Measurements from ENCODE around the gene REM1.
"Not testable (repeated sequence)": the region's sequence is repeated elsewhere in the genome, so short reads cannot be mapped to it uniquely, and the experiment has no call there.

REM1 gene

DNA sequence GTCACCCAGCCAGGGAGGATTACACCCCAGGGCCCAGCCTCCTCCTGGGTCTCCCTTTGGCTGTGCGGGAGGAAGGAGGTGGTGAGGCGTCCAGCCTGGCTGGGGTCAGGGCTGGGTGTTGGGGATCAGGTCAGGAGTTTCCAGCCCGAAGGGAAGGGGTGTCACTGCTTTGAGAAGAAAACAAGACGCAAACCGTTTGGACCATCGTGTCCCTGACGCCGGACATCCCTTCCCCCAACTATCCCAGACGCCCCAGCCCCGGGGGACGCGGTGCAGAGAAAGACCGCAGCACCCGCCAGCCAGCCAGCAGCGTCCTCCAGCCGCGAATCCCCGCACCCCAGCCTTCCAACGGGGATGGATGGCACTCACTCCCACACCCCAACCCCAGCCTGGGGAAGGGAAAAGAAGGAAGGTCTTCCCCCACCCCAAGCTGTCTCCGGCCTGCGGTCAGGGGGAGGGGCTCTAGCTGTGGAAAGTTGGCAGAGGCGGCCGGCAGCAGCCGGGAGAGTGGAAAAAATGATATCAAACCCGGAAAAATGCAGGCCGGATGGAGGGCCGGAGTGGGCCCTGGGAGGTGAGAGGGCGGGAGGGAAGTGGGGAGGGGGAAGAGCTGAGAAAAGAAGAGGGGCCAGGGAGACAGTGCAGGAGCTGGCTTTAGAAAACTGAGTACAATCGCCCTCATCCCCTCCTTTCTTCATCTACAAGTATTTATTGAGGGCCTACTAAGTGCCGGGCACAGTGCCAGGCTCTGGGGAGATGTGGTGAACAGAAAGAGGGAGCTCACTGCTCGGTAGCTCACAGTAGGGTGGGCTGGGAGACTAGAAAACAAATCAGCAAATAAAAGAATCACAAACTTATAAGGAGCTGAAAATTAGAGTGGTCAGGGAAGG, 10.6 kb downstream of the REM1 start:
- DNase-seq (ENCODE audit: low read depth): no peak

DNA sequence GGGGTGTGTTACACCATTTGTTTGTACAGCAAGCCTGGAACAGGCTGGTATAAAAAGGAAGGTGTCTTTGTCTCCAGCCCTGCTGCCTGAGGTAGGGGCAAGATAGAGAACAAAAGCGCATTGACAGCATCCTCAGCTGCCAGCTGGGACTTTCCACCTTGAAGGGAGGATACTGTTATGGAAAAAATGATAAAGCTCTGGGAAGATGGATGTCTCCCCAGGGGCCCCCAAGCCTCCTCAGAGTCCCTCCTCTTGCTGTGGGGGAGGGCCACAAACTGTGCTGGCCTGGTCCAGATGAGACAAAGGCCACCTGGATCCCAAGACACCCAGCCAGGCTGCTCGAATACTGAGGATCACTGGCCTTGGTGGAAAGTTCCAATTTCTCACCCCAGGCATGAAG, 13.0 kb downstream of the REM1 start:
- DNase-seq (ENCODE audit: low read depth): no peak

DNA sequence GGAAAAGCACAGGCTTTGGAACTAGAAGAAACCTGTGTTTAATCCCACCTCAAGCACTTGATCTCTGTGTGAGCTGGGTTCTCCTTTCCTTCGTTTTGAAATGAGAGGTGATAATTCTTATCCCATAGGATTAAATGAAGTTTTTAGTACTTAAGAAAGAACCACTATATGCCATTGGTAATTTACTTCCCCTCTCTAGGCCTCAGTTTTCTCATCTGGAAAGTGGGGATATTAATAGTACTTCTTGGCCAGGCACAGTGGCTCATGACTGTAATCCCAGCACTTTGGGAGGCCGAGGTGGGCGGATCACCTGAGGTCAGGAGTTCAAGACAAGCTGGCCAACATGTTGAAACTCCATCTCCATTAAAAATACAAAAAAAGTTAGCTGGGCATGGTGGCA, 14.1 kb downstream of the REM1 start:
- DNase-seq (ENCODE audit: low read depth): no peak

DNA sequence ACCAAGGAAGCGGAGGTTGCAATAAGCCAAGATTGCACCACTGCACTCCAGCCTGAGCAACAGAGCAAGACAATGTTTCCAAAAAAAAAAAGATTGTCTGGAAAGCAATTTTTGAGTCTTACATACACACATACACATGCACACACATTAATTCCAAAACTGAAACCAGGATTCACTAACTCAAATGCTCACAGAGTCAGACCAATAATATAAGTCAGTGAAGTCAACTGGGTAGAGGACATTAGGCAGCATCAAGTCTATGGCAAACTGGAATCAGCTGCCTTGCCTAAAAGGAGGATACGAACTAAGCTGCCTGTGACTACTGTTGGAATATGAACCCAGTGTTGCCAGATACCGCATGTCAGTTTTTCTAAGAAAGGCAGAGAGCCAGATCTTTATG, 15.7 kb downstream of the REM1 start:
- DNase-seq (ENCODE audit: low read depth): no peak

DNA sequence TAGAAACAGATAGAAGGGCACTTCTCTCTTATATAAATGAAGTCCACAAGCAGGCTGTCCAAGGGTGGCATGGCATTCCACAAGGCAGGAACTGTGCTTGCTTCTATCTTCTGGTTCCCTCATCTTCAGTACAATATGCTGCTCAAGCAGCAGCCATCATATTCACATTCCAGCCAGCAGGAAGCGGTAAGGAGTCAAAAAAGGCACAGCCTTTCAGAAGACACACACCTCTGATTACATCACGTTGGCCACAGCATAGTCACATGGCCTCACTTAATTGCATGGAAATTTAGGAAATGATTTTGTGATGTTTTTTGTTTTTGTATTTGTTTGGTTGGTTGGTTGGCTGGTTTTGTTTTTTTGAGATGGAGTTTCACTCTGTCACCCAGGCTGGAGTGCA, 19.0 kb downstream of the REM1 start:
- no peak for DNase-seq (ENCODE audit: low read depth)

DNA sequence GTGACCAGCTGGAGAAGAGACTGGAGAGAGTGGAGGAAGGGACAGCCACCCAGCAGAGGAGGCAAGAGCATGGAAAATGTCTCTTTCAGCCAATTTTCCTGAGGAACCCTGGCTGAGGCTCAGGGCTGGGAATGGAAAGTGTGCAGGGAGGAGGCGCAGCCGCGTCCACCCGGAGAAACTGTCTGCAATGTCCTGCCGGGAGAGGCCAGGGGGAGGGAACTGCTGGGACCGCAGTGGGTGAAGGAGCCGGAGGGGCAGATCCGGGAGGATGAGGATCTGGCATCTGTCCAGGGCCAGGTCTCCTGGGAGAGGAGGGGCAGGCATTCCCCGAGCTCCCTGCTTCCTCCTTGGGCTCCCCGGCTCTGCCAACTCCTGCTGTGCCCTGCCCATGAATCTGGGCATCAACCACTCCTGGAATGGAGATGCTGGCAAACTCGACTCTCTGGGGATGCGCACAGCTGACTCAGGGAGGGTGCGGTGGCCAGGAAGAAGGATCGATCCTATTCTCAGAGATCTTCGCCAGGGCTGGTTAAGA, 21.7 kb downstream of the REM1 start:
- DNase-seq (ENCODE audit: low read depth): no peak

DNA sequence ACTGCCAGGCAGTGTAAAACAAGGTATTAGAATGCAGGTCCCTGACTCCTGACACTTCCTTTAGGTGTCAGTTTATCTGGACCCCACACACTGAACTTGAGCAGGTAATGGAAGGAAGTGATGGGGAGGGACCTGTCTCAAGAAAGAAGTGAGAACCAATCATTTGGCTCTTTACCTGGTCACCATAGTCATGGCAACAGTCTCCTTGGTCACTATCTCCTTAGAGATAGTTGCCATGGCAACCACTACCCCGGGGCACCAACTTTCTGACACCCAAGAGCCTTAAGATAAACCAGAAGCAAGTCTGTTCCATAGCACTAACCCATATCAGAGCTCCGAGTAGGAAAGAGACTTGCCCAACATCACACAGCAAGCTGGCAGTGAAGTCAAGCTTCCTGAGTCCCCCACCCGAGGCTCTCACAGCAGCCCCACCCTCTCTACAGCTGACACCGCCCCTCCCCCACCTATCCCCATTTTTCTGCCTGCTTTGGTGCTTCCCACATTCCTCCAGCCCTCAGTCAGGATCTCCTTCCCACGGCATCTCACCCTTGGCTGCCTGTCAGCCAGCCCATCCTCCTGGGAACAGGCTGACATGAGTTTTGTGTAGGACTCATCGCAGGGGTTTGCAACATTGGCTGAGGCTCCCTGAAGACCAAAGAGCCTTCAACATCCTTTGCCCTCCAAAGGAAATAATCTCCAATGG, 22.9 kb downstream of the REM1 start:
- no peak for DNase-seq (ENCODE audit: low read depth)

DNA sequence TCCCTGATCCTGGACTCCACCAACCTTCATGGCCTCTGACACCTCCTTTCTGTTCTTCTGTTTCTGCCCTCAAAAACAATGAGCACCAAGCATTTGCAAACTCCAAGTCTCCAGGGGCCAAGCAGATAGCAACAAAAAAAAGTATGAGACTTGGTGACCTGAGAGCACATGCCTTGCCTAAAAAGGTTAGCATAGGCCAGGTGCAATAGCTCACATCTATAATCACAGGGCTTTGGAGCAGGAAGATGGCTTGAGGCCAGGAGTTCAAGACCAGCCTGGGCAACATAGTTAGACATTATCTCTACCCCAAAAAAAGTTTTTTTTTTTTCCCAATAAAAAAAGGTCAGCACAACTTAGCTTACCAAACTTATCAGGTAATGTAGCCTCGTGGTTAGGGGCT, 25.4 kb downstream of the REM1 start:
- DNase-seq (ENCODE audit: low read depth): no peak

DNA sequence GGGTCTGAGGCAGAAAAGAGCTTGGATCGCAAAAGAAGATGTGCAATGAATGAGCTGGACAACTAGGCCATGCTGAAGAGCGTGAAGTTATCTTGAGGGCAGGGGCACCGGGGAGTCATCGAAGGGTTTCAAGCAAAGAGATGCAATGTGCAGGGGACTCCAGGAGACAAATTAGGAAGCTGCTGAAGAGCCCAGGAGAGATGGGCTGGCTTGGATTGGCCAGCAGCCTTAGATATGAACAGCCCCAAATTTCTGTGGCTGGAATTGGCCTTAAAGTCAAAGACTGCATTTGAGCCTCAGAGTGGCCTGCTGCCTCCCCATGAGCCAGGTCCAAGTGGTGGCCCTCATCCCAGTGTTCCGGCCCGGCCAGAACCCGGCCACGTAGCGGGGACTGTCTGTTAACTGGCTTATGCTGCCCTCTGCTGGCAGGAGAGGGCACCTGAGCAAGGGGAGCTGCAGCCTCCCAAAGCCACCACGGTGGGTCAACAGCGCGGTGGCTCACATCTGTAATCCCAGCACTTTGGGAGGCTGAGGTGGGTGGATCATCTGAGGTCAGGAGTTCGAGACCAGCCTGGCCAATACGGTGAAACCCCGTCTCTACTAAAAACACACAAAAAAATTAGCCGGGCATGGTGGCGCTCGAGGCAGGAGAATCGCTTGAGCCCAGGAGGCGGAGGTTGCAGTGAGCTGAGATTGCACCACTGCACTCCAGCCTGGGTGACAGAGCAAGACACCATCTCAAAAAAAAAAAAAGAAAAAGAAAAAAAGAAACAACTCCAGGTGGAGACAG, 28.0 kb downstream of the REM1 start:
- DNase-seq (ENCODE audit: low read depth): peak; percentile 72

DNA sequence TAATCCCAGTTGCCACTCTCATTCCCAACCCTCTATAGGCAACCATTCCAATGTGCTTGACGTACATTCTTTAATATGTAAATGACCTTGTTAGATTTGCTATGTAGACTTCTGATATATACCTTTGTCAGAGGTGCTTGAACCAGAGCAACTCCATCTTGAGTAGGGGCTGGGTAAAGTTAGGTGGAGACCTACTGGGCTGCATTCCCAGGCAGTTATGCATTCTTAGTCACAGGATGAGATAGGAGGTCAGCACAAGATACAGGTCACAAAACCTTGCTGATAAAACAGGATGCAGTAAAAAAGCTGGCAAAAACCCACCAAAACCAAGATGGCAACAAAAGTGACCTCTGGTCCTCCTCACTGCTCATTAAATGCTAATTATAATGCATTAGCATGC, 30.8 kb downstream of the REM1 start:
- no peak for DNase-seq (ENCODE audit: low read depth)

DNA sequence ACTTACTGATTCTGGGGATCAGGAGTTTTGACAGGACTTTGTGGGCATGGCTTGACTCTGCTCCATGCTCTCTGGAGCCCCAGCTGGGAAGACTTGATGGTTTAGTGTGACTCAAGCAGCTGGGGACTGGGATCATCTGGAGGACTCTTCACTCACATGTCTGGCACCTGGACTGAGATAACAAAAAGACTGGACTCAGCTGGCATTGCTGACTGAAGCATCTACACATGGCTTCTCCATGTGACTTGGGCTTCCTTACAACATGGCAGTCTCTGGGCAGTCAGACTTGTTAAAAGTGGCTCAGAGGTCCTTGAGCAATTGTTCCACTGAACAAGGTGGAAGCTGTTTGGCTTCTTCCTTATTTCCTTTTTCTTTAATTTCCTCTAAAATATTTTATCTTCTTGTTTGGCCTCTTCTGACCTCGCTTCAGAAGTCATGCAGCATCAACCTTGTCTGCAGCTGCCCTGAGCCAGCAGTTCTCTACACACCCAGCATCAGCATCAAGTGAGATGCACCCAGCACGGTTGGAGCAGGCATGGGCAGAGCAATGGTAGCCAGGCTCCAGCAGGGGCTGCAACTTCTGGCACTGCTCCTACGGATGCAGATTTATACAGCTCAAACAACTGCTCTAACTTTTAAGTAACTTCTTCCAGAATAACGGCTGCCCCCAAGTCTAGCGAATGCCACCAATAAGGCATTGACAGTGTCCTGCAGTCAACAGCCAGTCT, 33.6 kb downstream of the REM1 start:
- DNase-seq (ENCODE audit: low read depth): no peak

DNA sequence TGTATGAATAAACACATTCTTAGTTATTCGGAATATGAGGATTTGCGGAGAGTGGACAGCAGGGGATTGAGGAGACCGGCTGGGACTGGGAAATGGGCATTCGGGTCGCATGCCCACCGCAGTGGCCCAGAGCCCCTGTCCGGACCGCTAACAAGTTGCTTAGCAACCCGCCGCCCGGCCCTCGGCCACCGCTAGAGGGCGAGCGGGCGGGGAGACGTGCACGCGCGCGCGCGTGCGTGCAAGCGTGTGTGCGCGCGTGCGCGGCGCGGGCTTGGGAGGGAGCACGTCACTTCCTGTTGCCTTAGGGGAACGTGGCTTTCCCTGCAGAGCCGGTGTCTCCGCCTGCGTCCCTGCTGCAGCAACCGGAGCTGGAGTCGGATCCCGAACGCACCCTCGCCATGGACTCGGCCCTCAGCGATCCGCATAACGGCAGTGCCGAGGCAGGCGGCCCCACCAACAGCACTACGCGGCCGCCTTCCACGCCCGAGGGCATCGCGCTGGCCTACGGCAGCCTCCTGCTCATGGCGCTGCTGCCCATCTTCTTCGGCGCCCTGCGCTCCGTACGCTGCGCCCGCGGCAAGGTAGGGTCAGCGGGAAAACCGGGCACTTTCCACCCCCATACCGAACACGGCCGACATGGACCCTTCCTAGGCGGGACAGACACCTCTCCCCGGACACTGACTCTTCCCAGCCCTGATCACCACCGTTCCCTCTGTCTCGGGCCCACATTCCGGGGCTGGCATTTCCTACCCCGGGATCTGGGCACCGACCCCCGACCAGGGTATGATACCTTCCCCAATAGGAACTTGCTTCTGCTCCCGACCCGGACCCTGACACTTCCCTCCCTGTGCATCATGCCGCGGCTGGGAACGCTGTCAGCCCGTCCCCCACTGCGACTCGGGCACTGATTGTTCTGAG, 39.3 kb downstream of the REM1 start, which contains the start of gene HM13:
TSS of gene HM13 (plus strand) at position 289 of the 918 bp plus-strand sequence. CDS start at position 399, 110 bp downstream.
- peak; percentile 86 for DNase-seq (ENCODE audit: low read depth)

DNA sequence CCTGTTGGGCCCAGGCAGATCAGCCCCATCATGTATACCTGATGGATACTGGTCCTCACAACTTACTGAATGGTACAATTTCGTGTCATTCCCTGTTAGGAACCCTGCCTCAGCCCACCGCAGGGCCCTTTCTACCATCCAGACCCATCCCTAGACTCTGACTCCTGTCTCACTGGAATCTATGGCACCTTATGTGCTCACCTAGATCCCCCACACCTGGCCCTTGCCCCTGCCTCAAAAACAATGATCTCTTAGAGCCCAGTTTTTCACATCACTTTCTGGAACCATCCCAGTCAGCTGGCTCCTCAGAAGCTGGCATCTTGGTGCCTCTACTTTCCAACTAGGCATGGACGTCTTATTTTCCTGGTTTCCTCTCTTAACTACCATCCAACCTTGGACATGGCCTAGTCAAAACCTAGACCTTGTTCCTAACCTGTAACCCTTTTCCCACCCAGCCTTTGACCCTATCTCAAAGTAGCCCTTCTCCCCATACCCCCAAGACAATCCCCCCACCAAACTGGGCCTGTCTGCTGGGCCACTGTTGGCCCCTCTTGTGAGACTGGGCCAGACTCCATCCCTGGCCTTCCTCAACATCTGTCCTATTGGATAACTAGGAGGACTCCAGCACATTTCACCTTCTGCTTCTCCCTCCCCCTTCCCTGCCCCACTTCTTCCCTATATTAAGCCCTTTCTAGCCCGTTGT, 40.1 kb downstream of the REM1 start:
- DNase-seq (ENCODE audit: low read depth): no peak

DNA sequence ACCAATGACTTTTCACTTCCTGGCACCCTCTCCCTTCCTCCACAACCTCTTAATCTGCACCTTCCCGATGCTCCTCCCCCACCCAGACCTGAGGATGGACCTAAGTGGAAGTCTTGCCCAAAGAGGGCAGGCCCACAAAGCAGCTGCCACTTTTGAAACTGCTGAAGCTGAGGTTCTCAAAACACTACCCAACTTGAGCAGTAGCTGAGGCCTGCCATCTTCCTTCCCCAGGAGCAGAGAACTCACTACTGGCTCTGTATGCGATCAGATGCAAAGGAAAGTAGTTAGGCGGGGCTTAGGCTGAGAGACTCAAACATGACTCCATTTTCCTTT, 40.7 kb downstream of the REM1 start:
- DNase-seq (ENCODE audit: low read depth): no peak

DNA sequence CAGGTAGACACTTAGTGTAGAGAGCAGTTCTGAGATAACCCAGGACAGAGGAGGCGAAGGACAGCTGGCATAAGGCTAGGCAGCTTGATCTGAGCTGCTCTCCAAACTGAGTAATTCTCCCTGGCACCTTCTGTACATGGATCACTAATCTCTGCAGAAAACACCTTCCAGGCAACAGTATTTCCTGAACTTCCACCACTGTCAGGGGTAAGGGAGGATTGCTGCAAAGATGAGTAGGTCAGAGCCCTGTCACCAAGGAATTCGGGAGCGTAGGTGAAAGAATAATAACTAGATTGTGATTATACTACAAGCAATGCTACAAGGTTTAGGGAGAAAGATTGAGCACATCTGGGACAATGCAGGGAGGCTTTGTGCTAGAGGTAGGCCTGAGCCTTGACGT, 41.1 kb downstream of the REM1 start:
- DNase-seq (ENCODE audit: low read depth): no peak

DNA sequence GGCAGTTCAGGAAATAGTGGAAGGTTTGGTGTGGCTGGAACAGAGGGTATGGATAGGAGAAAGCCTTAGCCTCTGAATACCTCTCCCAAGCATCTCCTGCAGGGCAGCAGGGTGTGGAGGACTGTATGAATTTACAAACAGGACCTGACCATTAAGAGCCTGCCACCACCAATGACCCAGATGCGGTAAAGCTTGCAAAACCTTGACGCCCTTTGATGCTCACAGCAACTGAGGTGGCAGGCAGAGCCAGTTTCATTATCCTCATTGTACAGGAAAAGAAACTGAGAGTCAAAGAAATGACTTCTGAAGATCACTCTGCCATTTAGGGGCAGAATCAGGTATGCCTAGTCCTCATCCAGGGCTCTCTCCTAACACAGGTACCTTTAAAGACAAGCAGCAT, 41.6 kb downstream of the REM1 start:
- no peak for DNase-seq (ENCODE audit: low read depth)

DNA sequence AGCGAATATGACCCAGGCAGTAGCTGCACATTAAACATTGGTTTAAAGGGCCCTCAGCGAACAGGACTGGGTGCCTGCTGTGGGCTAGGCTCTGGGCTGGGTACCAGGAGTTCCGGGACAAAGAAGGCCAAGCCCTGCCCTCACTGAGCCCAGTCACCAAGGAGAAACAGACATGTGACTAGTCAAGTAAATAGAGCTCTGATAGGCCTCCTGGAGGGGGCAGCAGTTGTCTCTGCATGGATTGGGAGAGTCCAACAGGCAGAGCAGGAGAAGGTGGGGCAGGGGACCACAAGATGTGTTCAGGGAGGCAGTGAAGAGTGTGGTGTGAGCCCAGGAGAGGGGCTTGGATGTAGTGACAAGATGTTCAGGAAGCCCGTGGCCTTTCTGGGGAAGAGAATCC, 42.3 kb downstream of the REM1 start:
- no peak for DNase-seq (ENCODE audit: low read depth)

DNA sequence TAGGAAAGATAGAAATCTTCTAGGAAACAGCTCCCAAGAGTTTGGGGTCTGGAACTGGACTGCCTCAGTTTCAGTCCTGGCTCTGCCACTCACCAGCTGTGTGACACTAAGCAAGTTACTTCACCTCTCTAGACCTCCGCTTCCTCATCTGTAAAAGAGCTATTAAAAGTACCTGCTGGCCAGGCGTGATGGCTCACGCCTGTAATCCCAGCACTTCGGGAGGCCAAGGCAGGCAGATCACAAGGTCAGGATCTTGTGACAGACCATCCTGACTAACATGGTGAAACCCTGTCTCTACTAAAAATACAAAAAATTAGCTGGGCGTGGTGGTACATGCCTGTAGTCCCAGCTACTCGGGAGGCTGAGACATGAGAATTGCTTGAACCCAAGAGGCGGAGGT, 46.2 kb downstream of the REM1 start:
- not testable (repeated sequence) for DNase-seq (ENCODE audit: low read depth)

DNA sequence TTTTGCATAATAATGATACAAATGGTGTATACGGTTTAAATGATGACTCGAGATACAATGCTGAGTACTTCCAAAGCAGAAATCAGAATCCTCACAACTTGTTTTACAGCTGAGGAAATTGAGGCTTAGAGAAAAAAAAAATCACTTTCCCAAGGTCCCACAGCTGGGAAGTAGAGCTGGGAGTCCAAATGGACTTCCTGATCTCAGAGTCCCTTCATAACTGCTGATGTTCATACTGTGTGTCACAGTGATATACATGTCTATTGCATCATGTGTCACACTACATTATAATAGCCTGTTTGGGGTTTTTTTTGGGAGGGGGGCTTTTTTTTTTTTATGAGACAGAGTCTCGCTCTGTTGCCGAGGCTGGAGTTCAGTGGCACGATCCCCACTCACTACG, 47.6 kb downstream of the REM1 start:
- no peak for DNase-seq (ENCODE audit: low read depth)

Data from activated T-cell treated with anti-CD3 and anti-CD28 coated beads for 48 hours (primary cell).